Stimulated activated CD8-positive, alpha-beta memory T cell treated with anti-CD3 and anti-CD28 coated beads, Interleukin-15, amount 100 ng/mL, for 48 hours (primary cell): ENCODE measurements around the gene ENPP1.
"Not testable (repeated sequence)": the region's sequence is repeated elsewhere in the genome, so short reads cannot be mapped to it uniquely, and the experiment has no call there.

Source experiments
- DNase-seq, 2 donors: peaks; one replicate each; pipeline ENCODE4 v3.0.0-alpha.2; 2020; ENCODE audit warnings: low read depth in 2 of 2

Gene ENPP1

GRCh38 chr6:131828951-131829350, 21.1 kb downstream of the ENPP1 start:
- no peak for DNase-seq

DNA sequence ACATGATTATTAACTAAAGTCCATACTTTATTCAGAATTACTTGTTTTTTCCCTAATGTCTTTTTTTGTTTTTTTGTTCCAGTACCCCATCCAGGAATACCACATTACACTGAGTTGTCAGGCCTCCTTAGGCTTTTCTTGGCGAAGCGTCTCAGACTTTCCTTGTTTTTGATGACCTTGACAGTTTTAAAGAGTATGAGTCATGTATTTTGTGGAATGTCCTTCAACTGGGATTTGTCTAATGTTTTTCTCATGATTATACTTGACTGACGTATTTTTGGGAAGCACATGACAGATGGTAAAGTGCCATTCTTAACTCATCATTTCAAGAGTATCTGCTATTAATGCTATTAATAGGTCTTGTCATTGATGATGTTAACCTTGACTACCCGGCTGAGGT, 23.6 kb downstream of the ENPP1 start:
- no peak for DNase-seq

GRCh38 chr6:131831886-131832285, 24.1 kb downstream of the ENPP1 start:
- no peak for DNase-seq

- no peak for DNase-seq
These were observed 24.5 kb downstream of the ENPP1 start for GRCh38 chr6:131832363-131832762.

DNA sequence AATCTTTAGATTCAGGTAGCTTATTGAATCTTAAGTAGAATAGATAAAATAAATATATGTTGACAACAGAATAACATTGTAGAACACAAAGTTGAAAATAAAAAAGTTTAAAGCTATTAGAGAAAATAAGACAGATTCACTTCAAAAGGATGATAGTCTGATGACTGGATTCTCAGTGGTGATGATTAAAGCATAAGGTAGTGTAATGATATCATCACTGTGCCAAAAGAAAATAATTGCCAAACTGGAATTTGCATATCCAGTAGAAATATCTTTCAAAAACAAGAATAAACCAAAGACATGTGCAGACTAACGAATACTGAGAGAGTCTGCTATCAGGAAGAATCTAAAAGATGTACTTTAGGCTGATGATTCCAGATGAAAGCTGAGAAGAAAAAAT, 30.2 kb downstream of the ENPP1 start:
- DNase-seq: no peak

- DNase-seq: no peak
These were observed 31.6 kb downstream of the ENPP1 start for GRCh38 chr6:131839388-131839787.

GRCh38 chr6:131840441-131840840, 32.6 kb downstream of the ENPP1 start:
- DNase-seq: no peak

GRCh38 chr6:131840936-131841583, 33.2 kb downstream of the ENPP1 start:
- DNase-seq: no peak

DNA sequence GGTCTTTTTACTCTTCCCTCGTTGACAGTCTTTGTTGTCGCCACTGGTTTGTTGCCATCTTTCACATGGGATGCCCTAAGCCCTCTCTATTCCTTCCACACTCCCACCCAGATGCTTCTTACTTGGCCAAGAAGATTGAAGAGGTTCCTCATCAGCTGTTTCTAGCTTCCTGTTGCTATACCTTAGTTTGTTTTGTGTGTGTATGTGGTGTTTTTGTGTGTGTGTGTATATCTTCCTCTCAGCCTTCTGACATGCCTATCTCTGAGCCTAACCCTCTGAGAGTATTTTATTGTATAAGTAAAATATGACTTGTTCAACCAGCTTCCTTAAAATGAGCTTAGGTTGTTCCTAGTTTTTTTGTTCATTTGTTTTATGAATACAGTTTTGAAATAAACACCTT, 35.9 kb downstream of the ENPP1 start:
- DNase-seq: no peak

GRCh38 chr6:131844243-131844841, 36.5 kb downstream of the ENPP1 start:
- no peak for DNase-seq

DNA sequence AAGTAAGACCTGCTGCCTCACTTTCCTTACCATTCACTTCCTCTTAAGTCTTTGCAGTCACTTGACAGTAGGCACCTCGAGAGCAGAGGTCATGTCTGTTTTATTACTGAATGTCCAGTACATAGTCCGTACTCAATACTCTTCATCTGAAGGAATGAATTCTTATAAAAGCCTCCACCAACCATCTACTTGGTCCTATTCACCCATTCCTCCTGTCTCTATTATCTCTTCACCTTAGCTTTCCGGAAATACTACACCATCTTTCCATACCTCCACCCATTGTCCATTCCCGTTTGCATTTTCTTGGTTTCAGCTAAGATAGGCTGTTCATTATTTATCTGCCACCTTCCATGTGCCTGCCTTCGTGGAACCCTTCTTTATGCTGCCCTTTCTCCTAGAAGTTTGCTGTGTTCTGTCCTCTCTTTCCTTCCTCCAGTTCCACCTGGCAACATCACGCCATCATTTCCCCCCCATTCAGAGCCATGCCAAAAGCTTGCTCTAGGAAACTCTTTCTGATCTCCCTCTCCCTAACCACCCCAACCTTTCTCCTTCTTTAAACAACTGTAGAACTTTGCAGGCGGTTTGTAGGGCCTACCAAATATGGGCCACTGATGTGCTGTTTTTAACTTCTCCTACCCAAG, 38.3 kb downstream of the ENPP1 start:
- no peak for DNase-seq

GRCh38 chr6:131846905-131847304, 39.1 kb downstream of the ENPP1 start:
- DNase-seq: no peak

DNA sequence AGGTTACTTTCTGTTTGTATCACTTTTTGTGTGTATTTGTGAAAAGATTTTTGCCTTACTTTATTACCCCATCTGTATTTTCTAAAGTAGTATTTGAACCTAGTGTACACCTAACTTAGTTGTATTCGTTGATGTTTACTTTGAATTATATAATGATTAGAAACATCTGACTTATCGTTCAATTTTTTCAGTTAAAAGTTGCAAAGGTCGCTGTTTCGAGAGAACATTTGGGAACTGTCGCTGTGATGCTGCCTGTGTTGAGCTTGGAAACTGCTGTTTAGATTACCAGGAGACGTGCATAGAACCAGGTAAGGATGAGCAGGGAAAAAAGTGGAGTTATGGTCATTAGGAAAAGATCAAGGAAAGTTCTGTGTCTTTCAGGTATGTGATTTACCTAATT, 42.0 kb downstream of the ENPP1 start:
- no peak for DNase-seq

- DNase-seq: no peak
These were observed 43.4 kb downstream of the ENPP1 start for GRCh38 chr6:131851049-131851769.

DNA sequence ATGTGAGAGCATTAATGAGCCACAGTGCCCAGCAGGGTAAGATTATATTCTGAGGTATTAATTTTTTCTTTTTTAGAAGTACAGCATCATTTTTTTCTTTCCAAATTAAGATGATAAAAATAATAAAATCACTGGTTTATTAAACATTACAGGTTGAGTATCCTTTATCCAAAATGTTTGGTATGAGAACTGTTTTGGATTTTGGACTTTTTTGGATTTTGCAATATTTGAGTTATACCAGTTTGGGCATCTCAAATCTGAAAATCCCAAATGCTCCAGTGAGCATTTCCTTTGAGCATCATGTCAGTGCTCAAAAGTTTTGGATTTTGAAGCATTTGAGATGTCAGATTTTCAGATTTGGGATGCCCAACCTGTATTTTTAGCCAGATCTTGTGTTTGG, 44.4 kb downstream of the ENPP1 start:
- DNase-seq: no peak

DNA sequence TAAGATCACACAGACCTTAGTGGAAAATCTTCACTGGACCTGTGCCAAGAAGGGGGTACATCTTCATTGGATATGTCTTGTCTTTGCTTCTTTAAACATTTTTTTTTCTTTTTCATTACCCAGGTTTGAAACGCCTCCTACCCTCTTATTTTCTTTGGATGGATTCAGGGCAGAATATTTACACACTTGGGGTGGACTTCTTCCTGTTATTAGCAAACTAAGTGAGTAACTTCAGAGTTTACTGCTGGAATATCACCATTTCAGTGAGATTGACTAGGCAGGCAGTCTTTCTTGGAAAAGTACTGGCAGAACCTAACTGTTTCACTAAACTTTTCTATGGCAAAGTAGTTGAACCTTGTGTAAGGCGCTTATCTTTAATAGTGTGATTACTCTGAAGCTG, 47.0 kb downstream of the ENPP1 start:
- DNase-seq: no peak

DNA sequence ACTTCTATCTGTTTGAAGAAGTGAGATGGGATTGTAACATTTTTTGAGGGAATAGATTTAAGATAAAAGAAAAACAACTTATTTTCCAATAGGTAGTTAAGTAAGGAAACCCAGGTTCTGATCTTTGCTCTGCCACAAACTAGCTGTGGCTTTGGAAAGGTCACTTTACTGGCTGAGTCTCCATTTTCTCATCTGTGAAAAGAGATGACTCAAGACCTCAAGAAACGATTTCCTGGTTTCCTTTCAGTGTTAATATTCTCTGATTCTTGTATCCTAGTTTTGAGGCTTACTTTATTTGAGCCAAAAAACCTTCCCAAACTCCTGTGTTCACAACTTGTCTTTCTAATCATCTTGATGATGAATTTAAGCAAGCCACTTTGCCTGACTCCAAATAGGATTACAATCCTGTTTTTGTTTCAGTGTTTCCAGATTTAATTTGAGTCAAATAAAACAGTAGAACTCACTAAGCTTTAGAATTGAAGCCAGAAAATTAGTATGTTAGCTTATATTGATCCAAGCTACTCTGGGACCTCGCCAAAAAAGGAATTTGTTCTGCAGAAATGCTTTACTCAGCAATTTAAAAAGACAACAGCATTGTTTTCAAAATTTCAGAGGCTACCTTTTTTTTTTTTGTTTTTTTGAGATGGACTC, 51.1 kb downstream of the ENPP1 start:
- DNase-seq: no peak

DNA sequence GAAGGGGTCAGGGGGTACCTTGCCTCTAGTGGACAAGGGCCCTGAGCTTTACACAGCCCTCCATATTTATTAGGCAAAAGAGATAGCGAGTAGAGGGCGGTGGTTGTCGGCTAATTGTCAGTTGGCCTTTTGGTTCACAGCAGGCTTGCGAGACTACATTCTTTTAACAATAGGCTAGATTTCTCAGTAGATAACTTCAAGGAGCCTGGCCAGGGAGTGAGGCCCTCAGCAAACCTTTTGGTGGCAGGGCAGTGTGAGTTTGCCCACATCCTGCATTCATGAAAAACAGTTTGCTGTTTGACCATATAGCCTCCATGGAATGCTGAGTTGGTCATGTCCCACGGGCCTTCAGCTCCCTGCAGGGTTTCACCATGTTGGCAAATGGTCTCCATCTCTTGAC, 51.8 kb downstream of the ENPP1 start:
- DNase-seq: not testable (repeated sequence)

- DNase-seq: no peak
These were observed 53.6 kb downstream of the ENPP1 start for GRCh38 chr6:131861381-131861780.

- no peak for DNase-seq
These were observed 54.7 kb downstream of the ENPP1 start for GRCh38 chr6:131862476-131862875.

- no peak for DNase-seq
These were observed 59.9 kb downstream of the ENPP1 start for GRCh38 chr6:131867744-131868143.

DNA sequence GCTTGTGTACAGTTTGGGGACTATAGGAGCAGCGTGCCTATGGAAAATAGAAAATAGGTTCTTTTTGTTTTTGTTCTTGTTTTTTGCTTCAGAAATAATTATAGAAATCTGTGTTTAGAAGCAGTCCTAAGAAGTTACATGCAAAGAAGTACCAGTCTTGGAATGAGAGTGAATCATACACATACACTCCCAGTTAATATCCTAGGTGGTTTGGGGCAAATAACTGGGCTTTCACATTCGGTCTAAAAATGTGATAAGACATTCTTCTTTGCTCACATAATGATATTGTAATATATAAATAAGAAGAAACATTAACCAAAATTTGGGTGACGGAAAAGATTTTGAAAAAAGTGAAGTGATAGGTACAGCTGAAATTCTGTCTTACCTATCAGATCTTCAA, 61.0 kb downstream of the ENPP1 start:
- DNase-seq: no peak
